ENCODE data around the gene SLFN12.
"Not testable (repeated sequence)": the region's sequence is repeated elsewhere in the genome, so short reads cannot be mapped to it uniquely, and the experiment has no call there.

SLFN12 gene

GRCh38 chr17:35432176-35433074, at the start of gene SLFN12:
Gene SLFN12, minus strand, starts transcription at chr17:35432500. Its CDS starts 9,472 bp downstream, at chr17:35423028.
- DNase-seq: peak; percentile 76 to 85

- DNase-seq: no peak
Observed at GRCh38 chr17:35479271-35479670, 47.0 kb upstream of the SLFN12 start.

GRCh38 chr17:35477248-35477647, 44.9 kb upstream of the SLFN12 start:
- DNase-seq: no peak

GRCh38 chr17:35476283-35476820, 44.1 kb upstream of the SLFN12 start:
- no peak for DNase-seq

- DNase-seq: no peak
Observed at GRCh38 chr17:35468475-35468874, 36.2 kb upstream of the SLFN12 start.

GRCh38 chr17:35467824-35468223, 35.5 kb upstream of the SLFN12 start:
- peak; percentile 21 to 61 for DNase-seq

GRCh38 chr17:35460354-35460851, 28.1 kb upstream of the SLFN12 start:
- peak; percentile 80 to 82 for DNase-seq

- not testable (repeated sequence) for DNase-seq
Observed at GRCh38 chr17:35454035-35454434, 21.7 kb upstream of the SLFN12 start.

- no peak for DNase-seq
Observed at GRCh38 chr17:35453171-35453570, 20.9 kb upstream of the SLFN12 start.

GRCh38 chr17:35449371-35449931, 17.2 kb upstream of the SLFN12 start:
- peak in 1 of 2 donors; percentile 58 for DNase-seq

GRCh38 chr17:35448899-35449227, 16.6 kb upstream of the SLFN12 start:
- DNase-seq: no peak

- DNase-seq: peak; percentile 82 to 85
Observed at GRCh38 chr17:35448214-35448898, 16.1 kb upstream of the SLFN12 start, which contains the start of gene SLFN13. Gene SLFN13, minus strand, starts transcription at chr17:35448766. Its CDS starts 3,086 bp downstream, at chr17:35445680.

- DNase-seq: no peak
Observed at GRCh38 chr17:35447499-35447898, 15.2 kb upstream of the SLFN12 start.

GRCh38 chr17:35438433-35438832, 6.1 kb upstream of the SLFN12 start:
- DNase-seq: no peak

- DNase-seq: peak; percentile 74 to 79
Observed at GRCh38 chr17:35433075-35433894, 985 bp upstream of the SLFN12 start.

GRCh38 chr17:35429702-35430101, 2.6 kb downstream of the SLFN12 start:
- DNase-seq: no peak

GRCh38 chr17:35428229-35428628, 4.1 kb downstream of the SLFN12 start:
- DNase-seq: no peak

- no peak for DNase-seq
Observed at GRCh38 chr17:35423761-35424160, 8.5 kb downstream of the SLFN12 start.

GRCh38 chr17:35421069-35421468, 11.2 kb downstream of the SLFN12 start:
- not testable (repeated sequence) for DNase-seq

GRCh38 chr17:35416659-35417058, 15.6 kb downstream of the SLFN12 start:
- DNase-seq: no peak

- DNase-seq: not testable (repeated sequence)
Observed at GRCh38 chr17:35414707-35415106, 17.6 kb downstream of the SLFN12 start.

- no peak for DNase-seq
Observed at GRCh38 chr17:35414247-35414646, 18.1 kb downstream of the SLFN12 start.
